G401.6 (cell line): Measurements from ENCODE around the gene ANKS3.

Experiments used
- FAIRE-seq: peaks from 2 replicates; lab custom pipeline; 2012; peaks lifted over from hg19 to GRCh38; lab: Jason Lieb, UNC

ANKS3 gene

DNA sequence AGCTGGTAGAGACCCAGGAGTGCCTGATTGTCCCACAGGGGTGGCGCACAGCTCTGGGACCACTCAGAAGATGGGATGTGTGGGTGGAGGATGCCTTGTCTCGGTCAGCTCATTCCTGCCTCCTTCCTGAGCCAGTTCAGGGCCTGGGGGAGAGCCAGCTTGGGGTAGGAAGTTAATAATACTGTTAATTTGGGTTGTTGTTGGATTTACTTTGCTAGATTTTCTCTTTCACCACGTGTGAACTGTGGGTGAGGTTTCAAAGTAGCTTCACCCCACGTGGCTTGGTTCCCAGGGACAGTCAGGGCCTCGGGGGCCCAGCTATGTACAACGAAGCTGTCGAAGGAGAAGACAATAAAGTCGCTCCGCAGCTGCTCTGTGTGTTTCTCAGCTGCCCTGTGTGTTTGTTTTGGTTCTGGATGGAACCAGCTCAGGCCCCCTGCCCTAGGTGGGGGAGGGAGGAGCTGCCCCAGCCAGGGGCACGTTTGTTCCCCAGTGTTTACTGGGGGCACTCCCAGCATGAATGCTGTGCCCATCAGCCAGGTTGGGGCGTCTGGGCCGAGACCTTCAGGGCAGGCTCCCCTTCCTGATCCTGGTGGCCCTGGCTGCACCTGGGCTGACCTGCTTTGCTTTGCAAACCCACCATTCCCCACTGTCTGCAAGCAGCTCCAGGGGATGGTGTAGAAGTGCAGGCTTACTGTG is 38.4 kb downstream of the ANKS3 start:
- FAIRE-seq, result no peak

DNA sequence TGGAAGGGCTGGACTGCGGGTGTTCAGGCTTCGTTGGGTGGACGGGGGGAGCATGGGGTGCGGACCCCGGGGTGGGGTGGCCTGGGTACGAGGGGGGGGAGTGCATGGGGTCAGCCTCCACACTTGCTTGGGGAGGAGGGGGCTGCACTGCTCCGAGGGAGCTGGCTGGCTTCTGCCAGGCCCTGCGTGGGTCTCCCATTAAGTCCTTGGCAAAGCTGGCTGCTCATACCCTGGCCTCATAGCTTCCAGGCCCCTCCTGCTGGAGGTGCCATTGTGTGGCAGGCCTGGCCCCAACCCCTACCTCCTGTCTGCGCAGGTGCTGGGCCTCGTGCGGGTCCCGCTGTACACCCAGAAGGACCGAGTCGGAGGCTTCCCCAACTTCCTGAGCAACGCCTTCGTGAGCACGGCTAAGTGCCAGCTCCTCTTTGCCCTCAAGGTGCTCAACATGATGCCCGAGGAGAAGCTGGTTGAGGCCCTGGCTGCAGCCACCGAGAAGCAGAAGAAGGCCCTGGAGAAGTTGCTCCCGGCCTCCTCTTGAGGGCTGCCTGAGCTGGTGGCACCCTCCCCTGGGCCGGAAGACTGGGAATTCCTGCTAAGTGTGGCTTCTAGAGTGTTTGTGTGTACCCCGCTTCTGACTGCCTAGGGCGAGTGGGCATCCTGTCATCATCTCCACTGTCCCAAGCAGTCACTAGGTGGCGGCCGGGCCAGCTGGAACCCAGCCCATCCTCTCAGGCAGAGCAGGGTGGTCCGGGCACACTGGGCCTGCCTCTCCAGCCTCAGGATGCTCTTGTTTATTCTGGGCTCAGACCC is 39.2 kb downstream of the ANKS3 start:
- FAIRE-seq, result no peak

DNA sequence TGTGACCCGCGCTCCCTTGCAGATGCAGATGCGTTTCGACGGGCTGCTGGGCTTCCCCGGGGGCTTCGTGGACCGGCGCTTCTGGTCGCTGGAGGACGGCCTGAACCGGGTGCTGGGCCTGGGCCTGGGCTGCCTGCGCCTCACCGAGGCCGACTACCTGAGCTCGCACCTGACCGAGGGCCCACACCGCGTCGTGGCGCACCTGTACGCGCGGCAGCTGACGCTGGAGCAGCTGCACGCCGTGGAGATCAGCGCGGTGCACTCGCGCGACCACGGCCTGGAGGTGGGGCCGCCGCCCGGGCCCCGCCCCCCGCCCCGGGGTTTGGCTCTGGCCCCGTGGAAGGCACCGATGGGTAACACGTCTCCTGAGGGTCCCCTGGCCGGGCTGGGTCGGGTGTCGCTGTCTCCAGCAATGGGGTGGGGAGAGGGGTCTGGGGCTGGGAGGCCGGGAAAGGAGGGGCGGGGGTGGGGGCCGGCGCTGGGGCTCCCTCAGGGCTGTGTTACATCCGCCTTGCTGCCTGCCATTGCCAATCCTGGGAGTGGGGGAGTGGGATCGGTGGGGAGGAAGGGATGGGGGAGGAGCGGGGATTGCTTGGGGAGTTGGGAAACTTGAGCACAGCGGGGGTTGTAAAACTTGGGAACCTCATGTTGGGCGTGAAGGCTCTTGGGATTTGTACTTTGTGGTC is 40.0 kb downstream of the ANKS3 start:
- FAIRE-seq, result no peak

DNA sequence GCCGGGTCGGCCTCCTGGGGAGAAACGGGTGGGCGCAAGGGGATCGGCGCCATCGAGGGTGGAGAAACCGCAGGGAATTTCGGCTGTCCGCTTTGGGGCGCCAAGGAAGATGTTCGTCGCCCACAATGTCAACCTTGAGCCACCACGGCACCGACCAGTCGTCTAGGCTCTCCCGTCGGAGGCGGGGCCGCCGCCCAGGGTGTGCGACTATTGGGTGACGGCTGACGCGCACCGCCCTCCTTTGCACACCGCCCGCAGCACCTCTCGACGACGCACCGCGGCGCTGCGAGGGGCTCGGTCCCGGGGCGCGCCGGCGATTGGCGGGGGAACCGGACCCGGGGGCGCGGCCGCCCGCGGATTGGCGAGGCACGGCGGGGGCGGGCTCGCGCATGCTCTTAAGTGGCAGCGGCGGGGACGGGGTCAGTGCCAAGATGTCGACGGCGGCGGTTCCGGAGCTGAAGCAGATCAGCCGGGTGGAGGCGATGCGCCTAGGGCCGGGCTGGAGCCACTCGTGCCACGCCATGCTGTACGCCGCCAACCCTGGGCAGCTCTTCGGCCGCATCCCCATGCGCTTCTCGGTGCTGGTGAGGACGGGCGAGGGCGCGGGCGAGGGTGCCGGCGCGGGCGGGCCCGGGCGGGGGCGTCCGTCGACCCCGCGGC is 40.6 kb downstream of the ANKS3 start, which contains the start of gene NUDT16L1:
Gene NUDT16L1 (plus strand): TSS at position 267 of the 660 bp plus-strand sequence. CDS start 165 bp downstream, at position 432.
- no peak for FAIRE-seq

DNA sequence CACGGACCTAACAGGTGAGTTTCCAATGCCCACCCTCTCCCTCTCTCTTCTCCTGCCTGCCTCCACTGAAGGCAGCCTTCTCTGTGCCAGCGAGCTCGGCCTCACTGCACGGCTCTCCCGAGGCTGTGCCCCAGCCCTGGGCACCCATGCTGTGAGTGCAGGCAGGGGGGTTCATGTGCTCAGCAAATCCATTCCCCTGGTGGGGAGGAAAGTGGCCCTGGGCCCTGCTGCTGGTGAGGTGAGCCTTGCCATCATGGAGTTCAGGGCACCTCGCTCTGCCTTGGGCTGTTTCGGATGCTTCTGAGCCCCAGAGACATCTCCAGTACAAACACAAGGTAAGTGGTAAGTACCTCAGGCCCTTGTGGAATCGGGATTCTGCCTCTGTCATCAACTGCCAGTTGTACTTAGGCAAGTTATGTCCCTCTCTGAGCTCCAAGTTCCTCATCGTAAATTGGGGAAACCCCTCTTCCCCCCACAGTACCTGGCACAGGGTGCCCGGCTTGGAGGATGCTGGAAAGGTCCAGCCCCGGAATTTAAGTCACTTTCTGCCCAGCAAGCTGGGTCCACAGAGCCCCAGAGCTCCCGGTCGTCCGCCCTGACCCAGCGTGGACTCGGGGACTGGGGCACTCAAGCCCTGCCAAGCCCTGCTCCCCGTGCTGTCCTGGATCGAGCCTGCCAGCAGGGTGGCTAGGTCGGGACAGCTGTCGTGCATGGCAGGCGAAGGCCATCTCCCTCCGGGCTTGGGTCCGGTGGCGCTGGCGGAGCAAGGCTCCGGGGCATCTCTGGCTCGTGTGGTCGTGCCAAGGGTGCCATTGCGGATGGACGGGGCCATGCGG is 41.4 kb downstream of the ANKS3 start:
- no peak for FAIRE-seq

DNA sequence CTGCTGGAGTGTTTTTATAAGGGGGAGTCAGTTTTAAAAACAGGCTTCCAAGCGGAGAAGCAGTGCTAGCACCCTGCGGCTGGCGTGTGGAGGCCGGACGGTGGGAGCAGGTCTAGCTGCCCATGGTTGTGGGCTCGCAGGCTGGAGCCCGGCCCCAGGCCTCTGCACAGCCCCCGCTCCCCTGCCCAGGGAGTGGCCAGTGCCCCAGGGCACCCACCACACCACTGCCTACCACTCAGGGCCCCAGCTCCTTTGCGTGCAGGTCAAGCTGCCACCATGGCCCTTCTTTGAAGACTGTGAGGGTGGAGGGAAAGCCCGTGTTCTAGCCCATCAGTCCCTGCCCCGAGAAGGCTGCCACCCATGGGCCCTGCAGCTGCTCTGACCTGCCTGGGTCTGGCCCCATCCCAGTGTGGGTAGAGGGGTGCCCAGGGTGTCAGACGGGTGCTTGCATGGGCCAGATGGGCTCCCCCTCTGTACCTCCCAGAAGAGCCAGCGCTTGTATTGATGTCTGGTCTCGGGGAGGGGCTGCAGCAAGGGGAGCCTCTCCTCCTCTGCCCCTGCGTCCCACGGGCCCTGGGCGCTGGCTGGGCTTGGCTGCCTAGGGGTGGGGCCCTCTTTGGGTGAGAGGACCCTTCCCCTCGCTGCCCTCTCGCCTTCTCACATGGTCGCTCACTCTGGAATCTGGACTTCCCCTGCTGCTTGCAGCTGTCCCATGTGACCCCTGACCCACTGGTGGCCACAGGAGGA is 42.2 kb downstream of the ANKS3 start:
- no peak for FAIRE-seq

DNA sequence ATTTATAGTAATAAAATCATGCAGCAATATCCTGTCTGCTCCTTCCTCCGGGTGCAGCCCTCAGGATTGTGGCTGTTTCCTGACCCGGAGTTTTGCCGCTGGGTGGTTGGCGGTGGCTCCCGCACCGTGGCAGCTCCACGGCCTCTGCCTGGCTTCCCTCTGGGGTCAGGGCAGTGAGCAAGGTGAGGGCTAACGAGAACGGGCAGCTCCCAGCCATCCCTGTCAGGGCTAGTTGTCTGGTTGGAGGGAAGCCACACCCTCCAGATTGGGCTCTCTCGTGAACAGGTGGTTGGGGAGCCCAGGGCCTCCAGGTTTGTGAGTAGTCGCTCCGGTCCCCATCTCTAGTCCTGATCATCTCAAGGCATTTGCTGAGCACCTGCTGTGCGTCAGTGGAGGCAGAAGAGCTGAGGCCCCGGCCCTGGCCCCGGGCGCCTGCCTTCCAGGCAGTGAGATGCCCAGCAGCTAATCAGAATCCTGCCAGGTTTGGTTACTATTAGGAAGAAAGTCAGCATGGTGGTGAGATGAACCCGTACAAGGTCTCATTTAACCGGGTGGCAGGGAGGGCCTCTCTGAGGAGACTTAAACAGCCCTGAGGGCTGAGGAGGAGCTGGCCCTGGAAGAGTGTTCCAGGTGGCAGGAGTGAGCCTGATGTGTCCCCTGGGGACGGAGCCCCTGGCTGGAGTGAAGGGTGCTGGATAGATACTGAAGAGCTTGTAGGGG is 43.0 kb downstream of the ANKS3 start:
- FAIRE-seq, result no peak

DNA sequence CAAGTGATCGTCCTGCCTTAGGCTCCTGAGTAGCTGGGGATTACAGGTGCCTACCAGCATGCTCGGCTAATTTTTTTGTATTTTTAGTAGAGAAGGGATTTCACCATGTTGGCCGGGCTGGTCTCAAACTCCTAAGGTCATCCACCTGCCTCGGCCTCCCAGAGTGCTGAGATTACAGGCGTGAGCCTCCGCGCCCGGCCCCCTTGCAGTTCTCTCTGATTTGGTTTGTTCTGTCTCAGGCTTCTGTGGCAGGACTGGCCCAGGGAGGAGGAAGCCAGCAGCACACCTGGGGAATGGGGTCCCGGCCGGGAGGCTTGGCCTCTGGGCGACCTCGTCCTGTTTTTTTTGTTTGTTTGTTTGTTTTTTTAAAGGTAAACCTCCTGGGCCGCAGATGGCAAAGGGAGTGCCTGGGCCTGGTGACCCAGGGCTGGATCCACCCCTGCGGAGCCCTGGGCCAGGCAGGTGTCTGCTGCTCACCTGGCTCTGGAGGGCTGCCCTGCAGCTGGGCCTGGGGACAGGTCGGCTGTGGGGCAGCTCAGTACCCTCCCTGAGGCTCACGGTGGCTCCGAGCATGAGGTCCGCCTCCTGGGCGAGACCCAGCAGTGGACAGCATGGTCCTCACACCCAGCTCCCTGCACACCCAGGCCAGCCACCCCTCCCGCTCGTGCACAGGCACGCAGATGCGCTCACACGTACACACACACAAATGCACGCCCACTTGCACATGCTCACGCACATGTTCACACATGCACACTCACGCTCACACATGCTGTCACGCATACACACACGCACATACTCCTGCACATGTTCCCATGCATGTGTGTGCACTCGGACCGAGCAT is 44.0 kb downstream of the ANKS3 start:
- FAIRE-seq, result no peak

DNA sequence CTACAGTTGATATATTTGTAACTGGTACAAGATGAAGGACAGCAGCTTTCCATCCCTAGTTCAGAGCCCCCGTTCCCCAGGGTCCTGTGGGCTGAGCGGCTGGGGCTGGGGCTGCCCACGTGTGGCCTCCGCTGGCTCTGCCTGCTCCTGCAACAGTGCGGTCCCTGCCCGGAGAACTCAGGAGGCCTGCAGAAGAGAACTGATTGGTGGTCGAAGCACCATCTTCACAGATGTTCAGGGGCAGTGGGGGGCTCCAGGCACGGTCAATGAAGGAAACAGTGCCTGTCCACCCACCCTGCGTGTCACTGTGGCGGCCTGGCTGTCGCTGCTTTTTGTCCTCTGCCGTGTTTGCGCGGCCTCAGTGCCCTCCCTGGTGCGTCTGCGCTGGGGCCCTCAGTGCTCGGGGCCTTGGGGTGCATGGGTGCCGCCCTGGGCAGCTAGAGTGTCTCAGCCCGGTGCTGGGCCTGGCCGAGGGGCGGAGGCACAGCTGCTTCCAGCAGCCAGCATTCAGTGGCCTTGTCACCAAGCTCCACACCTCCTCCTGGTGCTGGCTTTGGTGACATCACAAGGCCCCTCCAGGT is 44.9 kb downstream of the ANKS3 start:
- FAIRE-seq, result no peak

DNA sequence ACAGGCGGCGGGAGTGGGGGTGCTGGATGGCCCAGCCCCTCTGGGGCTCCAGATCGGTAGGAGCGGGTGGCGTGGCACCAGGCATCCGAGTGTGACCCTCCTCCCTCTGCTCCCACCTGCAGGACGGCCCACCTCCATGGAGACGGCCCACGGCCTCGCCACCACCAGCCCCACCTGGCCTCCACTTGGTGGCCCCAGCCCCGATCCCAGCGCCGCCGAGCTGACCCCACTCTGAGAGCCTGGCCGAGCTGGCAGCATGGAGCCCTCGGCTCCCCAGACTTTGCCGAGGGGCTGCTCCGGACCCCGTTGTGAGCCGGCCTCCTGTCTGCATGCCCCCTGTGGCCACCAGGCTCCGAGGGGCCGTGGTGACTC is 45.4 kb downstream of the ANKS3 start:
- no peak for FAIRE-seq

DNA sequence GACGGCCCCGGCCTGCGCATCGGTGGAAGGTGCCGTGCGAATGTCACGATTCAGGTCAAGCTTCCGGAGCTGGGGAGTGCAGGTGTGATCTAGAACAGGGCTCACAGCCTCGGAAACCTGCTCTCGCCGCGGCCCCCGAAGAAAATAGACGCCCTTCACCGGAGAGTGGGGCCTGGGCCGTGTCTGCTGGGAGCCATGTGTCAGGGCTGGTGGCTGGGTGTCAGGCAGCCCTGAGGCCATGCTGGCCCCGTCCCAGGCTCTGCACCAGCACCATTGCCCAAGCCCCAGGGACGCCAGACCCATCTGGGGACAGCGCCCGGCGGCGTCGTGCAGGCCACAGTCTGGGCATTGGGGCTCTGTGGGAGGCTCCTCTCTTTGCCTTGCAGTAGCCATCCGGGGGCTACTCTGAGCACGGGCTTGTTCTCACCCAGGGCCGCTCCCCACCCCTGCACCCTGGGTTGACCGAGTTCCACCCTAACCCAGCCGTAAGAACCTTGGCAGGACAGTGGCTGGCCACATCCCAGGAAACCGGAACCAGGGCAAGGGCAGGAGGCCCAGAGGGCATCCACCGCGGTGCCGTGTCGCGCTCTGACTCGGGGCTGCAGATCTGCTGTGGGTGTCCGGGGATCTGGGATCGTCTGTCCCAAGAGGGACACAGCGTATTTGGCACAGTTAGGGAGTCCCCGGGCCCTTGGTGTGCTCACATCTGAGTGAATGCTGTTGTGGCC is 46.0 kb downstream of the ANKS3 start:
- no peak for FAIRE-seq

DNA sequence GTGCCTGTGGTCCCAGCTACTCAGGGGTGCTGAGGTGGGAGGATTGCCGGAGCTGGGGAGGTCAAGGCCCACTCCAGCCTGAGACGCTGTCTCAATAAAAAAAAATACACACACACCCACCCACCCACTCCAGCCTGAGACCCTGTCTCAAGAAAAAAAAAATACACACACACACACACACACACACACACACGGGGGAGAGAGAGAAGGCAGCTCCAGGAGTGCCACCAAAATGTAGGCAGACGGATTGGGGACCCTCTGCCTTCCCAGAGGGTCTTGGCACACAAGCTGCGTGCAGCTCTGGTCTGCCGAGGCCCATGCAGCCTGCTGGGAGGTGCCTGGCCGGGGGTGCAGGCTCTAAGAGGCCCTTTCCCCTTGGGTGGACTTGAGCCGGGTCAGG is 46.7 kb downstream of the ANKS3 start:
- FAIRE-seq, result no peak

DNA sequence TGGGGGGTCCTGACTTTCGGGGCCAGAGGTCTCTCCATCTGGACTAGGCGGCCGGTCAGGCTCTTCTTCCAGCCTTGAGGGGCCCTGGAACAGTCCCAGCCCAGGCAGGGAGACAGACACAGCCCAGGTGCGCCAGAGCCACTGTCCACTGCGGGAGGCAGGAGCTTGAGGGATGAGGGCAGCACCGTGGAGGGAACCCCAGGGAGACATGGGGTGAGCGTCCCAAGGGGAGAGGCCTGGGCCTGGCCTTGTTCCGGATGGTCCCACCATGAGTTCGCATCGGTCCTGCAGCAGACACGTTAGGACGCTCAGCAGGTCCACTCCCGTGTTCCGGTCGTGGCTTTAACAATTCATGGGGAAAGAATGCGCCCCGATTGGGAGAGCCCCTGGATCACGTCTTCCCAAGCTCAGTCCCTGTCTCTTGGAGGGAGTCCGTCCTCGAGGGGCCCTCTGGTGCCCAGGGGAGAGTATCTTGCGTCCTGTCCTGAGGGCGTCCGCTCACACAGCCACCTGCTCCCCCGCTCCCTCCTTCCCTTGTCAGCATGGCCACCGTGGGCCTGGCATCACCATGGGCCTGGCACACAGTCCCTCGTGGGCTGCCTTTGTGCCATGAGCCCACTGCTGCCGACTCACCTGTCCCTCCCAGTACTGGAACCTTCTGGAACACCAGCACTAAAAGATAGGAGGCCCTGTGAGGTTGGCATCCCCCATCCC is 47.4 kb downstream of the ANKS3 start:
- FAIRE-seq, result no peak

DNA sequence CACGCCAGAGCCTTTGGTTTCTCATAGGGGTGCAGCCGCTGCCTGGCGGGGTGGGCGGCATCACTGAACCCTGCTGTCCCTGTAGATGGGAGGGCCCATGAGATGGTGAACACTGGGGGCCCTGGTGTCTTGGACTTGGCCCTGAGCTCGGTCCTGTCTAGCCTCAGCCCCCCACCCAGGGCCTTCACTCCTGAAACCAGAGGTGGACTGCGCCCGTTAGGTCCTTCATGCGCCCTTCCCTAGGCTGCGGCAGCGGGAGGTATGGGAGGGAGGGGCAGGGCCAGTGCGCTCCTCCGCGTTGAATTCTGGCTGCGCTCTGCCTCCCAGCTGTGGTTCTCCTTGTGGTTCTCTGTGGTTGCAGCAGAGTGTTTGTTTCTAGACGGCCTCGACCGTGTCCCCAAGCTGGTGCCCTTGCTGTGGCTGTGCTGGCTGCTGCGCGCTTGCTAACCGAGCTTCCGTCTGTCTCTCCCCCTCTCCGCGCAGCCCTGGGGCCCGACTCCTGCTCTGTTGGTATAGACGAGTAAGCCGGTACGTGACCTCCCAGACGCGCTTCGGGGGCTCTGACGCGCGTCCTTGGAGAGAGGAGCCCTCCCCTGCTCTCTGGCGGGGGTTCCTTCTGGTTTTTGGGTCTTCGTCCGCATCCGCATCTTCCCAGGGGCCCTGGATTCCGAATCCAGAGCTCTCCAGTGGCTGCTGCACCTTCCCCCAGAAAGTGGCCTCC is 48.1 kb downstream of the ANKS3 start:
- FAIRE-seq, result no peak

DNA sequence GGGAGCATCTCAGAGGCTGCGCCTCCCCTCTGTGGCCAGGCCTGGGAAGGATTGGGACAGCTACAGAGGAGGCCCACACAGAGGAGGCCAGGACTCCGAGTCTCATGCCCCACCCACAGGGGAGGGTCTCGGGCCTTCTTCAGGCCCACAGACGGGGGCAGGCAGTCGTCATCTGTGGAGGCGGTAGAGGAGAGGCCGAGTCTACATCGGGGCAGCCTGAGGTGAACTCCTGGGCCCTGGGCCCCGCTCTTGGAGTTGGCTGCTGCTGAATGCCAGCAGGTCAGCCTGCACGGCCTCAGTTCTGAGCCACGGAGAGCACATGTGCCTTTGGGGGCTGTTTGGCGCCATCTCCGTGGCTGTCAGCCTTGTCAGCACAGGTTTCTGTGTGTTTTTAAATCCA is 48.8 kb downstream of the ANKS3 start:
- FAIRE-seq, result no peak

DNA sequence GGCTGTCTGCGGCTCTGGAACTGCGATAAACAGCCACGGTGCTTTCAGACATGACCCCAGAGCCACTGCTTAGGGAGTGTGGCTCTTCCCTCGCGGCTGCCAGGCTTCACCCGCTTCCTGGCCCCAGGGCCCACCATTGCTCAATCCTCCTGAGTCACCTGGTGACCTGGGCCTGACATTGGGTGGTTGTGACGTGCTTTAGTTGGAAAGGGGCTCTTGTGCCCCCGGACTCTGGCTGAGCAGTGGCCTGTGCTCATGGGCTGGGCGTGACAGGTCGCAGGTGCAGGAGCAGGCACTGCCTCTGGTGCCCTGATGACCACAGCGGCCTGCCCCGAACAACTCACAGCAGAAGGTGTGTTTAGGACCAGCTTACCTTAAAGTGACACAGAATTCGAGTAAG is 49.3 kb downstream of the ANKS3 start:
- FAIRE-seq, result no peak
